MG63 (cell line): ENCODE results near the gene ITSN2. TPM values are rescaled to one million over a fixed set of nuclear protein-coding genes. Genes with fewer than 3 reads are reported as not detected.

Source experiments
- DNase-seq: peaks from one replicate; pipeline ENCODE4 v3.0.0-alpha.2; 2020
- H3K27me3 ChIP-seq: fragments of 250-450 bp; sonication (Bioruptor Pico); 2 replicates; pipeline ENCODE4 v1.5.1; 2020; ENCODE audit warnings: mild to moderate bottlenecking, moderate library complexity
- H3K36me3 ChIP-seq: fragments of 250-450 bp; sonication (Bioruptor Pico); 2 replicates; pipeline ENCODE4 v1.5.1; 2020; ENCODE audit warnings: mild to moderate bottlenecking, moderate library complexity
- H3K4me3 ChIP-seq: fragments of 250-450 bp; sonication (Bioruptor Pico); 2 replicates; pipeline ENCODE4 v1.5.1; 2020; ENCODE audit warnings: mild to moderate bottlenecking, moderate library complexity
- H3K9me3 ChIP-seq: fragments of 250-450 bp; sonication (Bioruptor Pico); 2 replicates; pipeline ENCODE4 v1.5.1; 2020; ENCODE audit warnings: mild to moderate bottlenecking, moderate library complexity
- total RNA-seq: library from RNA; depleted of rRNA; stranded (reverse); fragments of >200 nt; shearing (Covaris generic); gene quantifications from 2 replicates; pipeline ENCODE4 v1.2.3, GENCODE V29; 2014; ENCODE audit warnings: low replicate concordance

The ITSN2 gene
- total RNA-seq, 1 experiment from 2014 or later, result 7.2 TPM

- Histone ChIP-seq H3K9me3 (no peaks in the 10 kb centered on the region), H3K27me3 (no peaks in the 10 kb centered on the region), H3K4me3 (no peak overlapping the region), H3K36me3 (peaks cover 4% of the 10 kb centered on the region; the same call in 1 of the 2 replicates)
- no peak for DNase-seq
Observed at GRCh38 chr2:24262421-24262970, 97.8 kb downstream of the ITSN2 start.

- DNase-seq, result no peak
- Histone ChIP-seq H3K27me3 (no peaks in the 10 kb centered on the region), H3K36me3 (peaks cover 4% of the 10 kb centered on the region; the same call in 1 of the 2 replicates), H3K9me3 (no peaks in the 10 kb centered on the region), H3K4me3 (no peak overlapping the region)
Observed at GRCh38 chr2:24261441-24261840, 98.9 kb downstream of the ITSN2 start.

GRCh38 chr2:24259316-24259715 is 101.0 kb downstream of the ITSN2 start:
- no peak overlapping the region for H3K4me3 ChIP-seq
- no peak for DNase-seq
- no peaks in the 10 kb centered on the region for H3K9me3 ChIP-seq
- H3K36me3 ChIP-seq, result peaks cover 4% of the 10 kb centered on the region; the same call in 1 of the 2 replicates
- H3K27me3 ChIP-seq, result no peaks in the 10 kb centered on the region

- no peak for DNase-seq
- no peaks in the 10 kb centered on the region for H3K27me3 ChIP-seq
- no peak overlapping the region for H3K4me3 ChIP-seq
- H3K9me3 ChIP-seq, result no peaks in the 10 kb centered on the region
- H3K36me3 ChIP-seq, result peaks cover 4% of the 10 kb centered on the region; the same call in 1 of the 2 replicates
Observed at GRCh38 chr2:24258718-24259117, 101.6 kb downstream of the ITSN2 start.

- peaks cover 8% of the 10 kb centered on the region for H3K36me3 ChIP-seq
- H3K27me3 ChIP-seq, result no peaks in the 10 kb centered on the region
- DNase-seq, result no peak
- H3K4me3 ChIP-seq, result no peak overlapping the region
- H3K9me3 ChIP-seq, result no peaks in the 10 kb centered on the region
Observed at GRCh38 chr2:24253303-24253919, 106.9 kb downstream of the ITSN2 start.

- no peaks in the 10 kb centered on the region for H3K9me3 ChIP-seq
- DNase-seq, result no peak
- H3K36me3 ChIP-seq, result peaks cover 6% of the 10 kb centered on the region
- H3K27me3 ChIP-seq, result no peaks in the 10 kb centered on the region
- no peak overlapping the region for H3K4me3 ChIP-seq
Observed at GRCh38 chr2:24247592-24247991, 112.7 kb downstream of the ITSN2 start.

- no peaks in the 10 kb centered on the region for H3K27me3 ChIP-seq
- peaks cover 6% of the 10 kb centered on the region for H3K36me3 ChIP-seq
- H3K4me3 ChIP-seq, result no peak overlapping the region
- DNase-seq, result no peak
- no peaks in the 10 kb centered on the region for H3K9me3 ChIP-seq
Observed at GRCh38 chr2:24247164-24247563, 113.2 kb downstream of the ITSN2 start.

GRCh38 chr2:24245986-24246776 is 114.2 kb downstream of the ITSN2 start:
- DNase-seq, result no peak
- no peaks in the 10 kb centered on the region for H3K9me3 ChIP-seq
- no peak overlapping the region for H3K4me3 ChIP-seq
- H3K27me3 ChIP-seq, result no peaks in the 10 kb centered on the region
- peaks cover 2% of the 10 kb centered on the region for H3K36me3 ChIP-seq

GRCh38 chr2:24241528-24241927 is 118.8 kb downstream of the ITSN2 start:
- Histone ChIP-seq H3K9me3 (no peaks in the 10 kb centered on the region), H3K4me3 (no peak overlapping the region), H3K36me3 (no peaks in the 10 kb centered on the region; the same call in none of the 2 replicates), H3K27me3 (no peaks in the 10 kb centered on the region)
- no peak for DNase-seq

- Histone ChIP-seq H3K4me3 (no peak overlapping the region), H3K36me3 (no peaks in the 10 kb centered on the region), H3K27me3 (no peaks in the 10 kb centered on the region), H3K9me3 (no peaks in the 10 kb centered on the region)
- DNase-seq, result no peak
Observed at GRCh38 chr2:24239553-24239952, 120.8 kb downstream of the ITSN2 start.

GRCh38 chr2:24238158-24238557 is 122.2 kb downstream of the ITSN2 start:
- Histone ChIP-seq H3K27me3 (no peaks in the 10 kb centered on the region), H3K4me3 (no peak overlapping the region), H3K36me3 (no peaks in the 10 kb centered on the region), H3K9me3 (no peaks in the 10 kb centered on the region)
- no peak for DNase-seq

GRCh38 chr2:24237313-24237712 is 123.0 kb downstream of the ITSN2 start:
- Histone ChIP-seq H3K9me3 (no peaks in the 10 kb centered on the region), H3K36me3 (no peaks in the 10 kb centered on the region), H3K27me3 (no peaks in the 10 kb centered on the region), H3K4me3 (no peak overlapping the region)
- no peak for DNase-seq

- Histone ChIP-seq H3K36me3 (no peaks in the 10 kb centered on the region), H3K9me3 (no peaks in the 10 kb centered on the region), H3K4me3 (no peak overlapping the region), H3K27me3 (no peaks in the 10 kb centered on the region)
- no peak for DNase-seq
Observed at GRCh38 chr2:24233321-24233720, 127.0 kb downstream of the ITSN2 start.

- no peak overlapping the region for H3K4me3 ChIP-seq
- no peaks in the 10 kb centered on the region for H3K36me3 ChIP-seq
- DNase-seq, result no peak
- H3K27me3 ChIP-seq, result no peaks in the 10 kb centered on the region
- no peaks in the 10 kb centered on the region for H3K9me3 ChIP-seq
Observed at GRCh38 chr2:24231461-24231881, 128.9 kb downstream of the ITSN2 start.

GRCh38 chr2:24228470-24228869 is 131.9 kb downstream of the ITSN2 start:
- H3K36me3 ChIP-seq, result no peaks in the 10 kb centered on the region
- H3K9me3 ChIP-seq, result no peaks in the 10 kb centered on the region
- H3K27me3 ChIP-seq, result no peaks in the 10 kb centered on the region
- no peak for DNase-seq
- no peak overlapping the region for H3K4me3 ChIP-seq

GRCh38 chr2:24225499-24226242 is 134.7 kb downstream of the ITSN2 start:
- H3K27me3 ChIP-seq, result no peaks in the 10 kb centered on the region
- no peak overlapping the region for H3K4me3 ChIP-seq
- H3K9me3 ChIP-seq, result no peaks in the 10 kb centered on the region
- DNase-seq, result no peak
- no peaks in the 10 kb centered on the region for H3K36me3 ChIP-seq

GRCh38 chr2:24222946-24223345 is 137.4 kb downstream of the ITSN2 start:
- Histone ChIP-seq H3K4me3 (no peak overlapping the region), H3K27me3 (no peaks in the 10 kb centered on the region), H3K9me3 (no peaks in the 10 kb centered on the region), H3K36me3 (no peaks in the 10 kb centered on the region)
- no peak for DNase-seq
